ENCODE results near the gene TMEM204. TPM values are rescaled to one million over a fixed set of nuclear protein-coding genes. Genes with fewer than 3 reads are reported as not detected.

Gene TMEM204
- total RNA-seq, 2 experiments from 2014 or later: 12.9 to 14.3 TPM

DNA sequence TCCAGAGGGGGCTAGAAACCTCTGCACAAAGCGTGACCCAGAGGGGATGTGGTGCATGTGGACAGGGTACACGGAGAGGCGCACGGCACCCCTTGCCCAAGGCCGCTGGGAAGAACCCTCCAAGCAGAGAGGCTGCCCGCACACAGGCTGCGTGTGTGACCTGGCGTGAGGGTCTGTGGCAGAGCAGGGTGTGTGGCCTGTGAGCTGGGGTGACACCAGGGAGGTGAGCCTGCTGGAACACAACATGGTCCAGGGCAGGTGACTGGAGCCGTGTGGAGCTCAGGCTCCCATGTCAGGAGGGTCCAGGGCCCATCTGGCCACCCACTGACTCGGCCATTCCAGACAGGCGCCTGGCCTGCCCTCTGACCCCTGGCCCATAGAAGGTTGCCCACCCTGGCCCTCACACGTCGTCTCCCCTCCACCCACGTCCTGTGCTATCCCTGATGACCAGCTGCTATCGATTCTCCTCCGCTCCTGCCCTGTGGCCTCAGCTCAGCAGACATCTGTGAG lies 14.8 kb upstream of the TMEM204 start:
- ATAC-seq: no peak
- ChIA-PET POLR2A (interaction anchor here (0.7 to 1.4 kb wide), 2 partner anchors 15 to 17 kb away, joined by 3 read pairs; no protein-coding TSS in a partner anchor), CTCF (no interaction called here)
- Mint-ChIP-seq H3K27ac (no peak overlapping the region), H3K27me3 (no peaks in the 10 kb centered on the region), H3K36me3 (ENCODE audit: low read depth) (peaks cover 7% of the 10 kb centered on the region), H3K4me3 (no peak overlapping the region), H3K9me3 (no peaks in the 10 kb centered on the region), H3K4me1 (ENCODE audit: low read depth) (no peaks in the 10 kb centered on the region)
- TF ChIP-seq, protein P1, sequence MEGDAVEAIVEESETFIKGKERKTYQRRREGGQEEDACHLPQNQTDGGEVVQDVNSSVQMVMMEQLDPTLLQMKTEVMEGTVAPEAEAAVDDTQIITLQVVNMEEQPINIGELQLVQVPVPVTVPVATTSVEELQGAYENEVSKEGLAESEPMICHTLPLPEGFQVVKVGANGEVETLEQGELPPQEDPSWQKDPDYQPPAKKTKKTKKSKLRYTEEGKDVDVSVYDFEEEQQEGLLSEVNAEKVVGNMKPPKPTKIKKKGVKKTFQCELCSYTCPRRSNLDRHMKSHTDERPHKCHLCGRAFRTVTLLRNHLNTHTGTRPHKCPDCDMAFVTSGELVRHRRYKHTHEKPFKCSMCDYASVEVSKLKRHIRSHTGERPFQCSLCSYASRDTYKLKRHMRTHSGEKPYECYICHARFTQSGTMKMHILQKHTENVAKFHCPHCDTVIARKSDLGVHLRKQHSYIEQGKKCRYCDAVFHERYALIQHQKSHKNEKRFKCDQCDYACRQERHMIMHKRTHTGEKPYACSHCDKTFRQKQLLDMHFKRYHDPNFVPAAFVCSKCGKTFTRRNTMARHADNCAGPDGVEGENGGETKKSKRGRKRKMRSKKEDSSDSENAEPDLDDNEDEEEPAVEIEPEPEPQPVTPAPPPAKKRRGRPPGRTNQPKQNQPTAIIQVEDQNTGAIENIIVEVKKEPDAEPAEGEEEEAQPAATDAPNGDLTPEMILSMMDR (IDR thresholded peaks at IDR 0.05): no peak
- DNase-seq: no peak
- intact Hi-C loops (cut with micrococcal nuclease): no loop called here

DNA sequence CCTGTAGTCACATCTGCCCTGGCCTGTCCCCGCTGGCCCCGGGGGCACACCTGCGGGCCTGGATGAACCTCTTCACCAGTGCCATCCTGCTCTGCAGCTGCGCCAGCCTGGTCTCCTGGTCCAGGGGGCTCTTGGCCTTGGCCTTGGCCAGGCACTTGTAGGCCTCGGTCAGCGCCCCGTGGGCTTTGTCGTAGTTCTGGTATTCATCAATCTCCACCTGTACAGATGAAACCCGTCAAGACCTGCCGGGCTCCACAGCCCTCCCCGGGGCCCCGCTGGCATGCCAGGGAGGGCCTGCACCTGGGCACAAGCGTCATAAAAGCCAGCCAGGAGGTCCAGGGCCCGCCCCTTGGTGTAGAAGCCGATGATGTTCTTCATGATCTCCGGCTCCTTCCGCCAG lies 13.6 kb upstream of the TMEM204 start:
- Mint-ChIP-seq H3K27me3 (no peaks in the 10 kb centered on the region), H3K36me3 (ENCODE audit: low read depth) (peaks cover 3% of the 10 kb centered on the region), H3K4me3 (no peak overlapping the region), H3K9me3 (no peaks in the 10 kb centered on the region), H3K27ac (no peak overlapping the region), H3K4me1 (ENCODE audit: low read depth) (no peaks in the 10 kb centered on the region)
- ATAC-seq: no peak
- TF ChIP-seq, protein P1 (IDR thresholded peaks at IDR 0.05): no peak
- POLR2A ChIA-PET: no interaction called here
- intact Hi-C loops (cut with micrococcal nuclease): no loop called here
- DNase-seq: no peak
- CTCF ChIA-PET: no interaction called here

DNA sequence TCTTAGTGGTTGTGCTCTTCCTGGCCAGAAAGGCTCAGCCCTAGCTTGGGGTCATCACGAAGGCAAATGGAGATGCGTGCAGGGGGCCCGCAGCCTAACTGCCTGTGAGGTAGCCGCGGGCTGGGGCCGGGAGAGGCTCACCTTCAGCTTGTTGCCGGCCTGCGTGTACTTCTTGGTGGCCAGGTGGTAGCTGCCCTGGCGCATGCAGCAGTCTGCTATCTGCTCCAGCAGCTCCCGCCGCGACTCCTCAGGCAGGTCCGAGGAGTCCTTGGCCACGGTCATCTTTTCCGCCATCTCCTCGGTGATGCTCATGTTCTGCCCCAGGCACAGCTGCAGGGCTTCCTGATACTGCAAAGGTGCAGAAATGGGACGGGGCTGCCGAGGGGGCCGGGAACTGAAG lies 13.0 kb upstream of the TMEM204 start:
- no peak for DNase-seq
- no peak for ATAC-seq
- CTCF ChIA-PET: no interaction called here
- no peaks in the 10 kb centered on the region for H3K27me3 Mint-ChIP-seq
- POLR2A ChIA-PET: no interaction called here
- intact Hi-C loops (cut with micrococcal nuclease): no loop called here
- H3K27ac Mint-ChIP-seq: no peak overlapping the region
- no peaks in the 10 kb centered on the region for H3K9me3 Mint-ChIP-seq
- H3K4me1 Mint-ChIP-seq (ENCODE audit: low read depth): peaks cover under 1% of the 10 kb centered on the region
- no peak overlapping the region for H3K4me3 Mint-ChIP-seq
- TF ChIP-seq, protein P1 (IDR thresholded peaks at IDR 0.05): no peak
- H3K36me3 Mint-ChIP-seq (ENCODE audit: low read depth): no peaks in the 10 kb centered on the region

DNA sequence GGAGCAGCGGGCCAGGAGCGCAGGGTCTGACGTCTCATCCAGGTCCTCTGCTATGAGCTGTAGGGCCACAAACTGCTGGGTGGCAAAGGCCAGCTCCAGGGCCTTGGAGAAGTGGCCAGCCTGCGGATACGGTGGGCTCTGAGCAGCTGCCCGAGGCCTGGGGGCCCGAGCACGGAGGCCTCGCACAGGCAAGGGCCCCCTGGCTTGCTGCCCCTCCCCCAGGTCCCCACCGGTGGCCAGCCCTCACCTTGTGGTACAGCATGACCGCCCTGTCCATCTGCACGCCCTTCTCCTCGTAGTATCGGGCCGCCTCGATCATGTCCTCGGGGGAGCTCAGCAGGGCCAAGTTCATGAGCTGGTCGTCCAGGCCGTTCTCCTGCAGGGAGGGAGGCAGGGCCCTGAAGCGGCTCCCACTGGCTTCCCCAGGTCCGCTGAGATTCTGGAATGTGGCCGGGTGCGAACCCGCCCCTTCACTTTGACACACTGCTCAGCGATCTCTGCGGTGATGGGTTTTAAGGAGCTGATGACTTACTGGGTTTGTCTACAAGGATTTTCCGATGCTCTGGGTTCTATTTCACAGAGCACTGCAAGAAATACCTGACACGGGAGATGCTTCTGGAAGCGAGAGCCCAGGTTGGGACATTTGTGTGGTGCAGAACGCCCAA lies 9.8 kb upstream of the TMEM204 start:
- Mint-ChIP-seq H3K4me1 (ENCODE audit: low read depth) (peaks cover 20% of the 10 kb centered on the region), H3K27me3 (no peaks in the 10 kb centered on the region), H3K36me3 (ENCODE audit: low read depth) (no peaks in the 10 kb centered on the region), H3K9me3 (no peaks in the 10 kb centered on the region), H3K4me3 (no peak overlapping the region), H3K27ac (no peak overlapping the region)
- TF ChIP-seq, protein P1 (IDR thresholded peaks at IDR 0.05): no peak
- intact Hi-C loops (cut with micrococcal nuclease): no loop called here
- CTCF ChIA-PET: no interaction called here
- ATAC-seq (no peak), DNase-seq (no peak)
- POLR2A ChIA-PET: interaction anchor here (1.0 to 1.4 kb wide), 4 partner anchors 9 to 25 kb away, joined by 3 to 6 read pairs (median 4); no protein-coding TSS in a partner anchor

DNA sequence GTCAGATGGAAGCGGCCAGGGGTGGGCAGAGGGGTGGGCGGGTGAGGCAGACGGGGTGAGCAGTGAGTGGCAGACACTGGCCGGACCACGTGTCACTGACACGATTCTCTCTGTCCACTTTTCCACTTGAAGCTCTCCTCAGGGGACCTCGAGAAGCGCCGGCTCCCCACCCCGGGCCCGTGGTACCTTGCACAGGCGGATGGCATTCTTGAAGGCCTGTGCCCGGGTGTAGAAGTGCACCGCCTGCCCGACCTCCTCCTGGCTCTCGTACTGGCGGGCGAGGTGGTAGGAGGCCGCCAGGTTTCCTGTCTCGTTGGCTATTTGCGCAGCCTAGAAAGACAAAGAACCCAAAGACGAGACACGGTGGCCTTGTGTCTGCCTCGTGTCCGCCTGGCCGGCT lies 9.1 kb upstream of the TMEM204 start:
- intact Hi-C loops (cut with micrococcal nuclease): no loop called here
- ATAC-seq (no peak), DNase-seq (no peak)
- TF ChIP-seq, protein P1 (IDR thresholded peaks at IDR 0.05): no peak
- H3K27me3 Mint-ChIP-seq: no peaks in the 10 kb centered on the region
- no peak overlapping the region for H3K4me3 Mint-ChIP-seq
- H3K36me3 Mint-ChIP-seq (ENCODE audit: low read depth): no peaks in the 10 kb centered on the region
- peaks cover 20% of the 10 kb centered on the region for H3K4me1 Mint-ChIP-seq (ENCODE audit: low read depth)
- no peaks in the 10 kb centered on the region for H3K9me3 Mint-ChIP-seq
- POLR2A ChIA-PET: interaction anchor here (1.0 to 1.8 kb wide), 5 partner anchors 9 to 32 kb away, joined by 3 to 4 read pairs (median 3); partner anchors contain the start of genes TELO2 and TMEM204
- H3K27ac Mint-ChIP-seq: no peak overlapping the region
- CTCF ChIA-PET: no interaction called here
